WTC11 (cell line): ENCODE data around the gene SPSB2. TPM values are rescaled to one million over a fixed set of nuclear protein-coding genes. Genes with fewer than 3 reads are reported as not detected.

ENCODE experiments used
- ATF2 ChIP-seq: sonication (generic); formaldehyde crosslinking; IDR thresholded peaks from 2 replicates; pipeline ENCODE4 v1.8.1; 2022; ENCODE audit warnings: low read depth, missing genetic modification reagents, borderline replicate concordance
- CBFB ChIP-seq: sonication (generic); formaldehyde crosslinking; IDR thresholded peaks from 2 replicates; pipeline ENCODE4 v1.8.1; 2022; ENCODE audit warnings: mild to moderate bottlenecking, low read depth, missing genetic modification reagents
- CDX4 ChIP-seq: fragments of 250-450 bp; sonication (Bioruptor Pico); IDR thresholded peaks from 2 replicates; pipeline ENCODE4 v1.9.0; 2021; ENCODE audit warnings: moderate library complexity, mild to moderate bottlenecking, inconsistent platforms, borderline replicate concordance
- CREM ChIP-seq: sonication (generic); formaldehyde crosslinking; IDR thresholded peaks from 2 replicates; pipeline ENCODE4 v1.8.1; 2022; ENCODE audit warnings: mild to moderate bottlenecking, missing genetic modification reagents, moderate library complexity
- GABPB1 ChIP-seq: sonication (generic); formaldehyde crosslinking; IDR thresholded peaks from 2 replicates; pipeline ENCODE4 v1.8.1; 2023; ENCODE audit warnings: mild to moderate bottlenecking, missing genetic modification reagents
- JUN ChIP-seq: sonication (generic); formaldehyde crosslinking; IDR thresholded peaks from 2 replicates; pipeline ENCODE4 v1.8.0; 2023; ENCODE audit warnings: mild to moderate bottlenecking, missing genetic modification reagents
- KAT7 ChIP-seq: sonication (generic); formaldehyde crosslinking; IDR thresholded peaks from 2 replicates; pipeline ENCODE4 v1.8.1; 2023; ENCODE audit warnings: missing genetic modification reagents, mild to moderate bottlenecking, borderline replicate concordance
- NFYB ChIP-seq: sonication (generic); formaldehyde crosslinking; conservative IDR thresholded peaks from 2 replicates; pipeline ENCODE4 v1.8.0; 2022; ENCODE audit warnings: low read depth, missing genetic modification reagents
- ZNF138 ChIP-seq: sonication (generic); formaldehyde crosslinking; conservative IDR thresholded peaks from 2 replicates; pipeline ENCODE4 v1.8.1; 2022; ENCODE audit warnings: mild to moderate bottlenecking, moderate library complexity, missing genetic modification reagents
- ZNF281 ChIP-seq: sonication (generic); formaldehyde crosslinking; IDR thresholded peaks from 2 replicates; pipeline ENCODE4 v1.8.0; 2023; ENCODE audit warnings: mild to moderate bottlenecking, missing genetic modification reagents
- ZNF416 ChIP-seq: fragments of 250-450 bp; sonication (Bioruptor Pico); IDR thresholded peaks from 2 replicates; pipeline ENCODE4 v1.9.0; 2021; ENCODE audit warnings: mild to moderate bottlenecking, inconsistent platforms
- ZNF425 ChIP-seq: fragments of 250-450 bp; sonication (Bioruptor Pico); conservative IDR thresholded peaks from 2 replicates; pipeline ENCODE4 v1.9.0; 2021; ENCODE audit warnings: mild to moderate bottlenecking
- ZNF532 ChIP-seq: fragments of 250-450 bp; sonication (Bioruptor Pico); IDR thresholded peaks from 2 replicates; pipeline ENCODE4 v1.9.0; 2021; ENCODE audit warnings: mild to moderate bottlenecking, borderline replicate concordance
- ZNF671 ChIP-seq: fragments of 250-450 bp; sonication (Bioruptor Pico); IDR thresholded peaks from 2 replicates; pipeline ENCODE4 v1.8.0; 2021; ENCODE audit warnings: mild to moderate bottlenecking
- total RNA-seq: library from RNA; stranded (reverse); gene quantifications from 3 replicates; pipeline ENCODE4 v1.2.3, GENCODE V29; 2021
- TF ChIP-seq, protein P1 (sequence below): sonication (generic); formaldehyde crosslinking; IDR thresholded peaks from 2 replicates; pipeline ENCODE4 v1.8.1; 2023; ENCODE audit warnings: mild to moderate bottlenecking, missing genetic modification reagents
- TF ChIP-seq, protein P2 (sequence below): sonication (generic); formaldehyde crosslinking; IDR thresholded peaks from 2 replicates; pipeline ENCODE4 v1.8.1; 2023; ENCODE audit warnings: mild to moderate bottlenecking, missing genetic modification reagents, borderline replicate concordance

Gene SPSB2
- total RNA-seq, 1 experiment from 2014 or later, result 25.5 TPM

- no peak for TF ChIP-seq CDX4 (CRISPR knock-in tag)
- TF ChIP-seq ATF2, result no peak
- peak; percentile 67 for TF ChIP-seq GABPB1 (CRISPR knock-in tag)
- TF ChIP-seq KAT7 (CRISPR knock-in tag), result no peak
- no peak for TF ChIP-seq ZNF425 (CRISPR knock-in tag)
- TF ChIP-seq NFYB (CRISPR knock-in tag), result peak; percentile 90
- 0 out of 2 replicates have a peak, but pooled peaks have one; percentile 47 for TF ChIP-seq CBFB (CRISPR knock-in tag)
- TF ChIP-seq, protein P1, sequence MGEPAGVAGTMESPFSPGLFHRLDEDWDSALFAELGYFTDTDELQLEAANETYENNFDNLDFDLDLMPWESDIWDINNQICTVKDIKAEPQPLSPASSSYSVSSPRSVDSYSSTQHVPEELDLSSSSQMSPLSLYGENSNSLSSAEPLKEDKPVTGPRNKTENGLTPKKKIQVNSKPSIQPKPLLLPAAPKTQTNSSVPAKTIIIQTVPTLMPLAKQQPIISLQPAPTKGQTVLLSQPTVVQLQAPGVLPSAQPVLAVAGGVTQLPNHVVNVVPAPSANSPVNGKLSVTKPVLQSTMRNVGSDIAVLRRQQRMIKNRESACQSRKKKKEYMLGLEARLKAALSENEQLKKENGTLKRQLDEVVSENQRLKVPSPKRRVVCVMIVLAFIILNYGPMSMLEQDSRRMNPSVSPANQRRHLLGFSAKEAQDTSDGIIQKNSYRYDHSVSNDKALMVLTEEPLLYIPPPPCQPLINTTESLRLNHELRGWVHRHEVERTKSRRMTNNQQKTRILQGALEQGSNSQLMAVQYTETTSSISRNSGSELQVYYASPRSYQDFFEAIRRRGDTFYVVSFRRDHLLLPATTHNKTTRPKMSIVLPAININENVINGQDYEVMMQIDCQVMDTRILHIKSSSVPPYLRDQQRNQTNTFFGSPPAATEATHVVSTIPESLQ, result no peak
- TF ChIP-seq CREM (CRISPR knock-in tag), result no peak; the same call in 1 of the 2 replicates
- no peak for TF ChIP-seq ZNF138 (CRISPR knock-in tag)
- TF ChIP-seq, protein P2, sequence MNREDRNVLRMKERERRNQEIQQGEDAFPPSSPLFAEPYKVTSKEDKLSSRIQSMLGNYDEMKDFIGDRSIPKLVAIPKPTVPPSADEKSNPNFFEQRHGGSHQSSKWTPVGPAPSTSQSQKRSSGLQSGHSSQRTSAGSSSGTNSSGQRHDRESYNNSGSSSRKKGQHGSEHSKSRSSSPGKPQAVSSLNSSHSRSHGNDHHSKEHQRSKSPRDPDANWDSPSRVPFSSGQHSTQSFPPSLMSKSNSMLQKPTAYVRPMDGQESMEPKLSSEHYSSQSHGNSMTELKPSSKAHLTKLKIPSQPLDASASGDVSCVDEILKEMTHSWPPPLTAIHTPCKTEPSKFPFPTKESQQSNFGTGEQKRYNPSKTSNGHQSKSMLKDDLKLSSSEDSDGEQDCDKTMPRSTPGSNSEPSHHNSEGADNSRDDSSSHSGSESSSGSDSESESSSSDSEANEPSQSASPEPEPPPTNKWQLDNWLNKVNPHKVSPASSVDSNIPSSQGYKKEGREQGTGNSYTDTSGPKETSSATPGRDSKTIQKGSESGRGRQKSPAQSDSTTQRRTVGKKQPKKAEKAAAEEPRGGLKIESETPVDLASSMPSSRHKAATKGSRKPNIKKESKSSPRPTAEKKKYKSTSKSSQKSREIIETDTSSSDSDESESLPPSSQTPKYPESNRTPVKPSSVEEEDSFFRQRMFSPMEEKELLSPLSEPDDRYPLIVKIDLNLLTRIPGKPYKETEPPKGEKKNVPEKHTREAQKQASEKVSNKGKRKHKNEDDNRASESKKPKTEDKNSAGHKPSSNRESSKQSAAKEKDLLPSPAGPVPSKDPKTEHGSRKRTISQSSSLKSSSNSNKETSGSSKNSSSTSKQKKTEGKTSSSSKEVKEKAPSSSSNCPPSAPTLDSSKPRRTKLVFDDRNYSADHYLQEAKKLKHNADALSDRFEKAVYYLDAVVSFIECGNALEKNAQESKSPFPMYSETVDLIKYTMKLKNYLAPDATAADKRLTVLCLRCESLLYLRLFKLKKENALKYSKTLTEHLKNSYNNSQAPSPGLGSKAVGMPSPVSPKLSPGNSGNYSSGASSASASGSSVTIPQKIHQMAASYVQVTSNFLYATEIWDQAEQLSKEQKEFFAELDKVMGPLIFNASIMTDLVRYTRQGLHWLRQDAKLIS (CRISPR knock-in tag), result no peak
- TF ChIP-seq ZNF281 (CRISPR knock-in tag), result no peak
- TF ChIP-seq ZNF671 (CRISPR knock-in tag), result no peak
- TF ChIP-seq ZNF532 (CRISPR knock-in tag), result no peak
- no peak for TF ChIP-seq JUN
- no peak for TF ChIP-seq ZNF416
Measured at GRCh38 chr12:6851921-6852650, 21.0 kb downstream of the SPSB2 start, which contains the start of gene USP5 (continued).
